Subcutaneous adipose tissue (tissue), 4 donors: ENCODE data around the gene DGUOK. TPM values are rescaled to one million over a fixed set of nuclear protein-coding genes. Genes with fewer than 3 reads are reported as not detected.

ENCODE experiments used
- total RNA-seq, 4 donors: library from RNA; depleted of rRNA; stranded (reverse); fragments of >200 nt; gene quantifications; one replicate each; pipeline ENCODE4 v1.1.0, GENCODE V29; 2016
- TF ChIP-seq, protein P1 (sequence below): fragments of 450-650 bp; IDR thresholded peaks from one replicate; pipeline ENCODE4 v1.5.1; 2016; ENCODE audit warnings: low read depth, mild to moderate bottlenecking, control low read depth, antibody characterized with exemption, moderate library complexity

The DGUOK gene
- total RNA-seq, 4 donors from 2014 or later, result 34.8 to 54.0 (median 45.8) TPM

DNA sequence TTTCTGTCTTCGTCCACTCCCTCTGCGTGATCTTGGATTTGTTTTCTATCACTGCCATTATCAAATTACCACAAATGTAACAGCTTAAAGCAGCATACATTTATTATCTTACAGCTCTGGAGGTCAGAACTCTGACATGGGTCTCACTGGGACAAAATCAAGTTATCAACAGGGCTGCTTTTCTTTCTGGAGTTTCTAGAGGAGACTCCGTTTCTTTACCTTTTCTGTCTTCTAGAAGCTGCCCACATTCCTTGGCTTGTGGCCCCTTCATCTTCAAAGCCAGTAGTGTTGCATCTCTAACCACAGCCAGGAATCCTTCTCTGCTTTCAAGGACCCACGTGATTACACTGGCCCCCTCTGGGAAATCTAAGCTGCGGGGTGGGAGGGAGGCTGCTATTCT is 36.1 kb downstream of the DGUOK start:
- TF ChIP-seq, protein P1, sequence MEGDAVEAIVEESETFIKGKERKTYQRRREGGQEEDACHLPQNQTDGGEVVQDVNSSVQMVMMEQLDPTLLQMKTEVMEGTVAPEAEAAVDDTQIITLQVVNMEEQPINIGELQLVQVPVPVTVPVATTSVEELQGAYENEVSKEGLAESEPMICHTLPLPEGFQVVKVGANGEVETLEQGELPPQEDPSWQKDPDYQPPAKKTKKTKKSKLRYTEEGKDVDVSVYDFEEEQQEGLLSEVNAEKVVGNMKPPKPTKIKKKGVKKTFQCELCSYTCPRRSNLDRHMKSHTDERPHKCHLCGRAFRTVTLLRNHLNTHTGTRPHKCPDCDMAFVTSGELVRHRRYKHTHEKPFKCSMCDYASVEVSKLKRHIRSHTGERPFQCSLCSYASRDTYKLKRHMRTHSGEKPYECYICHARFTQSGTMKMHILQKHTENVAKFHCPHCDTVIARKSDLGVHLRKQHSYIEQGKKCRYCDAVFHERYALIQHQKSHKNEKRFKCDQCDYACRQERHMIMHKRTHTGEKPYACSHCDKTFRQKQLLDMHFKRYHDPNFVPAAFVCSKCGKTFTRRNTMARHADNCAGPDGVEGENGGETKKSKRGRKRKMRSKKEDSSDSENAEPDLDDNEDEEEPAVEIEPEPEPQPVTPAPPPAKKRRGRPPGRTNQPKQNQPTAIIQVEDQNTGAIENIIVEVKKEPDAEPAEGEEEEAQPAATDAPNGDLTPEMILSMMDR, result no peak

DNA sequence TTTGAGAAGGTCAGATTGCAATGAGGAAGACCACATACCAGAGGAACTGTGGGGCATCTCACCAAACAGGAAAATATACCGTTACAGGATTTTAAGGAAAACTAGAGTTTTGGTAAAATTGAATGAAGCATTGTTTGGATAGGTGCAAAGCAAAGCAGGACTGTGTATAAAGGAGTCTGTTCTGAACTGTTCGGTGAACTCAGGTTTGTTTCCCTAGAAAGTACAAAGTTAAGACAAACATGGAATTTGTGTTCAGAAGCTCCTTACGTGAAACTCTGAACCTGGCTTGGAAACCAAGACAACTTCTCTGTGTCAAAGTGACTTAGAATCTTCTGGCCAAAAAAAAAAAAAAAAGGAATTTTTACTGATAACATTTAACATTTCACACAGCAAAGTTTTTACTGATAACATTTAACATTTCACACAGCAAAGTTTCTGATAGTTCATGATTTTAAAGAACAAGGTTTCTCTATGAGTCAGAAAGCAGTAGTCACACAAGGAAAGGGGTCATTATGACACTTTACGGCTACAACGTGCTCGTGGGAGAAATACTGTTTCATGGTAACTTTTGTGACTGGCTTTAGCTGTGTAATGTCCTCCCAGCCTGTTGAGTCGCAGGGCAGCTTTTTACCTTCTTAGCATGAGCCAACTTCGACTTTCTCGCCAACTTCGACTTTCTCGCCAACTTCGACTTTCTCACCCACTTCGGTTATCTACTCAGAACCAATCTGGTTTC is 36.9 kb downstream of the DGUOK start:
- TF ChIP-seq, protein P1, result no peak

DNA sequence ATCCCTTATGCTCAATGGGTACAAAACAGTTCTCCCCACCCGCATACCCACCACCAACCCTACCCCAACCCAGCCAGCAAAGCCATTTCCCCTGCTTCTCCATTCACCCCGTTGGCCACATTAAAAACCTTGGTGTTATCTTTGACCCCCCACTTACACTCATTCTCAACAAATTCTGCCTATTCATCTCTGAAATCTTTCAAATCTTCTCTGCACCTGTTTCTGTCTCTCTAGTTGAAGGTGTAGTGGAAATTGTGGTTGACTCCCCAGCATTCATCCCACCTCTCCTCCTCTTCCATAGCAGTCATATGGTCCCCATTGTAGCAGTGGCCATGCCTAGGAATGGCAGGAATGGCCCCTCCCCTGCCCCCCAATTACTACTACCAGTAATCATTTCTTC is 37.5 kb downstream of the DGUOK start:
- TF ChIP-seq, protein P1, result no peak

DNA sequence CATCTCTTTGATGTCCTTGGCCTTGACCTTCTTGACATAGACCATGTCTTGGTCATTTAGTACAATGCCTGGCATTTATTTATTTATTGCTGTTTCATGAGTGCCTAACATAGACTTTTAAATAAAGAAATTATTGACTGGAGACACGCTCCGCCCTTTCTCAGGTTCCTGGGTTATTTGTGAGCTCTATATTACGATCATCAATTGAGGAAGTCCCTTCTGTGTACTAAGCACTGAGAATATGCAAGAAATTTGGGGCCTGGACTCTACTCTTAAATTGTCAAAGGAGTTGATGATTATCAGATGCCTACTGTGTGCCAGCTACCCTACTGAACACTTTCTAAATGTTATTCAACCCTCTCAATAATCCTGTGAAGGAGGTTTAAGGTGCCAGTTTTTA is 38.4 kb downstream of the DGUOK start:
- TF ChIP-seq, protein P1, result no peak

DNA sequence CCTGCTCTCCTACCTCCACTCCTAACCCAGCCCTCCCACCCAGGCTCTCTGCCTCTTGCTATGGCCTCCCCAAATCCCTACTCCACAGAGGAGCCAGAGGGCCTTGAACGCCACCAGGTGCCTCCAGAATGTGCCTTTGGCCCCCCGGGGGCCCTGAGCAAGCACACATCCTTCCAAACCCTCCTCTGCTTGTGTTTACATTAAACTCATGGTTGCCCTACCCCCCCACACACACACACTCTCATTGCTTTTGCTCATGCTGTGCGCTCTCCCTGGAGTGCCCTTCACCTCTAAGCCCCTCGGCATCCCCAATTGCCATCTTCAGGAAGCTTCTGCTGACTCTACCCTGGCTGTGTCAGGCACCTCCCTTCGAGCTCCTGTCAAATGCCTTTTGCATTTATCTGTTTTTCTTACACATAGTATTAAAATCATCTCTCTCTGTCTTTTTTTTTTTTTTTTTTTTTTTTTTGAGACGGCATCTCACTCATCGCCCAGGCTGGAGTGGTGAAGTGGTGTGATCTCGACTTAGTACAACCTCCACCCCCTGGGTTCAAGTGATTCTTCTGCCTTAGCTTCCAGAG is 41.8 kb downstream of the DGUOK start:
- TF ChIP-seq, protein P1, result no peak

DNA sequence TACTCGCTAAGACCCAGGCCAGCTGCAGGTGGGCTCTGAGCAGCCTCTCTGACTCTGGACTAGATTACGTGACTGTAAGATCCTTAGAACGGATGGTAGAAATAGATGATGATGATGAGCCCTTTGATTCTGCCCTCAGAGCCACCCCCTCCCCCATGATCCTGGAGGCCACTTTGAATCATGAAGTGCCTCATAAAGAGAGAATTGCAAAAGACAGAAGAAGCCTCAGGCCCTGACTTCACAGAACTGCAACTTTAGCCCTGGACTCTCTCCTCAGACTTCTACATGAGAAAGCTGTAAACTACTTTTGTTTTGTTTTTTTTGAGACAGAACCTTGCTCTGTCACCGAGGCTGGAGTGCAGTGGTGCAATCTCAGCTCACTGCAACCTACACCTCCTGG is 42.7 kb downstream of the DGUOK start:
- TF ChIP-seq, protein P1, result no peak

DNA sequence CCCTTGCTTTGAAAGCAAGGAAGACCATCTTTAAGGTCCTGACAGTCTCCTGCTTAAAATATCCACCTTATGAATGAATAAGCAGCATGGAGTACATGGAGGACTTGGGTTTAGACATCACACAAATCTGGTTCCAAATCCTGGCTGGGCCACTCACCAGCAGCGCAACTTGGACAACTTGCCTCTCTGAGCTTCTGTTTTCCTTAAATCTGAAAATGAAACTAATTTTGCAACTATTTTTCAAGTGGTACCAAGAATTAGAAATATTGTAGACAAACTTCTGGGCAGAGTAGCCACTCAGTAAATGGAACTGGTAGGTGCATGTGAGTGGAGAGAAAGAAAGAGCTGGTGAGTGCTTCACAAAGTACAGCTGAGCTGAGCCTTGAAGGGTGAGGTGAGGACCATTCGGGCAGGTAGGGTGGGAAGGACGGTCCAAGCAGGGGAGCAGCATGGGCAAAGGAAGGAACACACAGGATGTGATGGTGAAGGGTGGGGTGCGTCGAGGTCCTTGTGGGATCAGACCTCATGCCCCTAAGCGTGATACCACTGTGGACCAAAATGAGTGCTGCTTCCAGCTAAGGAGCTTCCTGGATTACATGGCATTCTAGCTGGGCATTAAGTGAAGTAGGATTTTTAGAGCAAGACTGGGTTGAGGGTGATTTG is 43.6 kb downstream of the DGUOK start:
- TF ChIP-seq, protein P1, result no peak
